Measurements from ENCODE around the gene ASB13.
"Not testable (repeated sequence)": the region's sequence is repeated elsewhere in the genome, so short reads cannot be mapped to it uniquely, and the experiment has no call there.

Gene ASB13

DNA sequence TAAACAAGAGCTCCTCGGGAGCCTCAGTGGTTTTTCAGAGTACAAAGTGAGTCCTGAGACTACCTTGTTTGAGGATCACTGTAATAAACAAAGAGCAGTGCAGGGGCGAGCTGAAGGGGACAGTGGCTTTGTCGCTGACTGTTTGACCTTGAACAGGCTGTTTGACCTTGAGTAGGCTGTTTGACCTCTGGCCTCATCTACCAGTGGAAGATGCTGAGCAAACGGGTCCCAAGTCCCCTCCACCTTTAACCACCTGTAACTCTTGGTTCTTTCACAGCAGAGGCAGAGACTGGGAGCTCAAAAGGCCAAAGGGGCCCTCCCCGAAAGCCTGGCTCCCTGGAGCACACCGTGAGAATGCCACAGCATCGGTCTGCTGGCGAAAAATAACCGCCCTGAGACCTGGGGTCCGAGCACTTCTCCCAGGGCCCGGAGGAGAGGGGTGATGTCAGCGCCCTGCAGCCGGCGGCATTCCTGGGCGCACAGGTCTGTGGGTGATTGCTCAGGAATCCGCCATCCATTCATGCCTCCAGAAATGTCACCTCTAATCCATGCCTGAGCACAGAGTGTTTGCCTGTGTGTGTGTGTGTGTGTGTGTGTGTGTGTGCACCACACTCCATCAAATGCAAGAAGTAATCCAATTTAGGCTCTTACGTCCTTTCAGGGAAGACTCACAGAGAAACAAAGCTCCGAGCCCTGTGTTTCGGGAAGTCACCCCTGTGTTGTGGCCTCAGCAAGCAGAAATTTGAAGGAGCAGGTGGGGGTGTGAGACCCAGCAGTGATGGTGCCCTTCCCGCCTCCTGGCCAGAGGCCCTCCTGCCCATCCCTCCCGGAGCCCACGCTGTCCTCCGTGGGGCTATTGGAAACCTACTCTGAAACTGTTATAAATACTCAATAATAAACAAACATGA lies 66.5 kb downstream of the ASB13 start:
- in situ Hi-C loops (cut with MboI; ENCODE audit: low pct_unique_long_range_greater_than_20kb, low sequenced_read_pairs): loop anchor here (25.0 kb wide), 1 partner anchor 763 kb away; the partner anchor contains the start of gene AKR1E2
- DNase-seq: no peak

DNA sequence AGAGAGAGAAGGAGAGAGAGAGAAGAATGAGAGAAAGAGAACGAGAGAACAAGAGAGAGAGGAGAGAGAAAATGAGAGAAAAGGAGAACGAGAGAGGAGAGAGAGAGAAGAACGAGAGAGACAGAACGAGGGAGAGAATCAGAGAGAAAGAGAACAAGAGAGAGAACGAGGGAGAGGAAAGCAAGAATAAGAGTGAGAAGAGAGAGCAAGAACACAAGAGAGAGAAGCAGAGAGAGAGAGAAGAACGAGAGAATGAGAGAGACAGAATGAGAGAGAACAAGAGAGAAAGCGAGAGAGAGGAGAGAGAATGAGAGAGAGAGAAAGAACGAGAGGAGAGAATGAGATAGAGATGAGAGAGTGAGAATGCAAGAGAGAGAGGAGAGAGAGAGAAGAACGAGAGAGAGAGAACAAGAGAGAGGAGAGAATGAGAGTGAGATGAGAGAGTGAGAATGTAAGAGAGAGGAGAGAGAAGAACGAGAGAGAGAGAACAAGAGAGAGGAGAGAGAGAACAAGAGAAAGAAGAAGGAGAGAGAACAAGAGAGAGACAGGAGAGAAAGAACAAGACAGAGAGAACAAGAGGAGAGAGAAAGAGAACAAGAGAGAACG lies 68.2 kb downstream of the ASB13 start:
- in situ Hi-C loops (cut with MboI; ENCODE audit: low pct_unique_long_range_greater_than_20kb, low sequenced_read_pairs): no loop called here
- no peak for DNase-seq

DNA sequence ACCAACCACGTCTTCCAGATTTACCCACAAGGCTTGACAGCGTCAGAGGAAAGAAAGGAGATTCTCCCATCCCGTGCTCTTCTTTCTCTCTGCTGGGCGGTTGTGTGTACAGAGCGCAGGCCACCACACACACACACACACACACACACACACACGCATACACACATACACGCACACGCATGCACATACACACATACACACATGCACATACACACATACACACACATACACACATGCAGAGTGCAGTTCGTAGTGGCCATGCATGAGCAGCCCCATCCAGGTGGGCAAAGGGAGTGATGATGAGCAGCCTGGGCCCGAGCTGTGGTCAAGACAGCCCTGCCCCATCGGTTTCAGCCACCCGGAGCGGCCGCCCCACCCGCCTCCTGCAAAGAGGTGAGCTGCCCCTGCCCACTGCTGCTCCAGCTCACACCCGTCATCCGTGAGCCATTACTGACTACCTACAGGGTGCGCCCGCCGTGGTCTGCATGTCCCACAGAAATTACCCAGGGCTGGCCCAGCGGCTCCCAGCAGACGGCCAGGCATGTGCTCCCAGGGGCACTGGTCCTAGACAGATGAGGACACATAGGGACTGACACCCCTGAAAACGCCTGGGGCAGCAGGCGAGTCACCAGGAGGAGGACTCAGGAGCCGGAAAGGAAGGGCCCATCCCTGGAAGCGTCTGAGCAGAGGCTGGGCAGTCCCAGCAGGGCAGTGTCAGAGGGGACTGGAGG lies 69.6 kb downstream of the ASB13 start:
- in situ Hi-C loops (cut with MboI; ENCODE audit: low pct_unique_long_range_greater_than_20kb, low sequenced_read_pairs): no loop called here
- no peak for DNase-seq

DNA sequence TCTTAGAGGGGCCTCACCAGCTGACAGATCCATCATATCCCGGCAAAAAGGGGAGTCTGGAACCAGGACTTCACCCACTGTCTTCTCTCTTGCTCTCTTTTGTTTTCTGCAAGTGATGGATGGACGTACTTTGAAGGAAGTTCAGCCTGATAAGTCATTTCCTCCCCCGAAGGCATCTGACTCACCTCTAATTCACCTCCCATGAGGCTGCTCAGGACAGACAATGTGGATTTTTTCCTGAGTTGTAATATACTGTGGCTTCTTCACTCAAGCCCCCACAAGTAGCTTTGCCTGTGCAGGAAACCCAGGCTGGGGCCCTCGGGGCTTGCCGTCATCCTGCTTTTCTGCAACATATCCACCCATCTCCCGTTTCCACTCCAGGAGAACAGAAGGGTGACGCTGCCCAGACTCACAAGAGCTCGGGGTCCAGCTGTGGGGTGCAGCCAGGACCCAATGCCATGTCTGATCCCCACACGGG lies 70.4 kb downstream of the ASB13 start:
- no peak for DNase-seq
- in situ Hi-C loops (cut with MboI; ENCODE audit: low pct_unique_long_range_greater_than_20kb, low sequenced_read_pairs): no loop called here

DNA sequence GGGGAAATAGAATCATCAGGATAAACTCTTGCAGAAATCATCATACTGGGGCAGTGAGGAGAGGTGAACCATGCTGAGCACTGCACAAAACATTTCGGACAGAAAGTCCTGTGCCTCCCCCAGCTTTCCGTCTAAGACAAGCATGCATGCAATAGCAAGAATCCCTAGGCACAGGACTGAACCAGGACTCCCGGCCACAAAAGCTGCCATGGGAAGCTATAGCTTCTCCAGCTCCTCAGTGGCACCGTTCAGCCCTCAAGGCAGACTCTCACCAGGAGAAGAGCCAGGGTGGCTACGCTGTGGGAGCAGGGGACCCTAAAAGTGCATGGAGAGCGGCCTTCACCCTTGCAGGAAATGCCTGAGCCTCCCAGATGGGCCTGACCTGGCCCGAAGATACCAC lies 70.8 kb downstream of the ASB13 start:
- in situ Hi-C loops (cut with MboI; ENCODE audit: low pct_unique_long_range_greater_than_20kb, low sequenced_read_pairs): no loop called here
- no peak for DNase-seq

DNA sequence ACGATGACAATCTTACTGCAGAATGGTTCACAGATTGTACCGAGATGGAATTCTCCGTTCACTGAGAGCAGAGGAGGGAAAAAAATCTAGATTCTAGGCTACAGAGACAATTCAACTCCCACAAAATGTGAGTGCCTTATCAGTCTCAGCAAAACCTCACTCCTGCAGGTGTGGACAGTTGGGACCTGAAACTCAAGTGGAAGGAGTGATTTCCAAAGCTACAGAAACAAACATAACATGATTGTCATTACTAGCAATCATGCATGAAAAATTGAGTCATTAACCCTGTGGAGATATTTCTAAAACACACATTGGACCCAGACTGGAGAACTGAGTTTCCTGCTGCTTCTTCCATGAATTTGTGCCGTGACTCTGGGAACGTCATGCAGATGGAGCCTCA lies 71.3 kb downstream of the ASB13 start:
- in situ Hi-C loops (cut with MboI; ENCODE audit: low pct_unique_long_range_greater_than_20kb, low sequenced_read_pairs): no loop called here
- DNase-seq: no peak

DNA sequence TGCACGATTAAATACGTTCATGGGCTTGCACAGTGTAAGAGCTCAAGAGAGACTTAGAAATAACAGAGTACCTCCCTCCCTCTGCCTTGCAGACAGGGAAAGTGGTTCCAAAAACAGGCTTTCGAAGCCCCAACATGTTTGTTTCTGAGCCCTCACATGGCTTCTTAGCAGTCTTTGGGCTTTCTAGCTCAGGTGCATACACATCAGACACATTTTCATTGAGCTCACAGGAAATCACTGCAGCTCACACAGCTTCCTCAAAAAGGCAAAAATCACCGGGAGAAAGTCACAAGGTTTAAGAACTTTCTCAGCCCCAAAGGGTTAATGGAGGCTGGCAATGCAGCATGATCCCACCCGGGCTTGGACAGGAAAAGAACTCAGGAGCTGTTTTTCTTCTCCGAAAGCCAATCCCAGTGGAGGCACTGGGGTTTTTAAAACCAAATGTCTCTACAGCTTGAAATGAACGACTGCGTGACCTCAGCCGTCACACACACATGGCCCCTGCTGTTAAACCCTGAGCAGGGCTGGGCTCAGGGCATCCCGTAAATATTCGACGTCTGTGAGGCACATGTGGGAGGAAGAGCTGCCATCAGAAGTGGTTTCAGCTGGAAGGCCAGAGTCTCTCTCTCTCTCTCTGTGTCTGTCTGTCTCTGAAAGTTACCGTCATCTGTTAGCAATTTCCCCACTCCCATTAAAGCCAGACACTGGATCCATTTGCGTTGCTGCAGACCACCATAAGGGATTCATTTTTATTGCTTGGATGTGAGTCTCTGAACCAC lies 71.9 kb downstream of the ASB13 start:
- in situ Hi-C loops (cut with MboI; ENCODE audit: low pct_unique_long_range_greater_than_20kb, low sequenced_read_pairs): no loop called here
- DNase-seq: no peak

DNA sequence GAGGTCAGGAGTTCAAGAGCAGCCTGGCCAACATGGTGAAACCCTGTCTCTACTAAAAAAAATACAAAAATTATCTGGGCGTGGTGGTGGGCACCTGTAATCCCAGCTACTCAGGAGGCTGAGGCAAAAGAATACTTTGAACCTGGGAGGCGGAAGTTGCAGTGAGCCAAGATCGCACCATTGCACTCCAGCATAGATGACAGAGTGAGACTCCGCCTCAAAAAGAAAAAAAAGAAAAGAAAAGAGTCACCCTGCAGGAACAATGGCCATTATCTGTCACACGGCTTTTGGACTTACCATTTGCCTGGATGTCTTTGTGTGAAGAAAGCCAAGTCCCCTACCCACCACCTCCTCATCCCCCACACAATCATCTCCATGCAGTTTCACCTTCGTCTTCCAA lies 73.0 kb downstream of the ASB13 start:
- DNase-seq; in situ Hi-C loops (cut with MboI; ENCODE audit: low pct_unique_long_range_greater_than_20kb, low sequenced_read_pairs): not testable (repeated sequence)

DNA sequence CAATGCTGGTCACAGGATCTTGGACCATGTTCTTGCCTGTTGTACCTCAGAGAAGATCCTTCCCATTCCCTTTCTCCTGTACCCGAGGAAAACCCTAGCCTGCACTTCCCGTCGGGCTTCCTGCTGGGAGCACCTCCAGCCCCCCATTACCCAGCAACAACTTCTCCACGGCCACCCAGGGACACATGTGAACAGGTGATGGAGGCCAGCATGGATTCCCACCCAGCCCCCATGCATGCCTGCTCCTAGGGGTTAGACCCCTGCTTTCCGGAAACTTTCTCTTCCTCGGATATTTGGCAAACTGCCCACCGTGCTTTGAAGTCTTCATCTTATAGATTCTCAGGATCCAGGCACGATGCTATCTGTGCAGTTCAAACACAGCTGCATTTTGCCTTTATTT lies 74.3 kb downstream of the ASB13 start:
- in situ Hi-C loops (cut with MboI; ENCODE audit: low pct_unique_long_range_greater_than_20kb, low sequenced_read_pairs): no loop called here
- DNase-seq: no peak

DNA sequence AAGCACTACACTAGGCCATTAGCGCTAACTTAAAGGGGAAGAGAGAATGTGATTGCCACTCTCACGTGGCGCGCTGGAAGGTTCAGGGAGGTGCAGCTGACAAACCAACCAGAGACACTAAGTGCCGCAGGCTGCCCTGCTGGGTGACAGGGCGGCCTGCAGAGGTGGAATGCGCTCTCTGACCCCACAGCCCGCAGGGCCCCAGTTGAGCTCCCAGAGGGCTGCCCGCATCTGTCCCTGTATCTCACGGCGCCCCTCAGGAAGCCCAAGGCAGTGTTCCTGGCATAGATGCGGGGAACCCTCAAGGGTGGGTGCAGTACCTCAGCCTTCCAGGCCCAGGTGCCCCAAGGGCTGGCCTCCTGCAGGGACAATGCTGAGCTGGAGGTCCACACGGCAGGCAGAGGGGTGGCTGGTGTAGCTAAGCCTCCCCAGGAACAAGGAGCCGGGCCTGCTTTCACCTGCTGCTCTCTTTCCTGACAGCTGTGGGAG lies 75.0 kb downstream of the ASB13 start:
- in situ Hi-C loops (cut with MboI; ENCODE audit: low pct_unique_long_range_greater_than_20kb, low sequenced_read_pairs): no loop called here
- no peak for DNase-seq

DNA sequence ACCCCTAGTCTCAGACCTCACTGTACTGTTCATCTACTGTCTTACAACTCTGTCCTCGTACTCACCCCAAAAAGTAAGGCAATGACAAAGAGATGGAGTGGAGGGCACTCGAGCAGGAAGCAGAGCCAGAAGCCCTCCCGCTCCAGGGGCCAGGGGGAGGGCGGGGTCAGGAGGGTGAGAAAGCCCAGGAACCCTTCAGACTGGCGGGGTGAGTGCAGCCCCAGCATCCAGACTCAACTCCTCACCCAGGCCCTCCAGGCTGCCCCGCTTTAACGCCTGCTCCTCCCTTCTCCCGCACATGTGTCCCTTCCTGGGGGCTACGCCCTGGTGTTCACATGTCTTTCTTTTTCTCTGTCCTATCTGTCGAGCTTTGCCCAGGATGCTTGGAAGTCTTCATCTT lies 75.6 kb downstream of the ASB13 start:
- DNase-seq: no peak
- in situ Hi-C loops (cut with MboI; ENCODE audit: low pct_unique_long_range_greater_than_20kb, low sequenced_read_pairs): no loop called here

DNA sequence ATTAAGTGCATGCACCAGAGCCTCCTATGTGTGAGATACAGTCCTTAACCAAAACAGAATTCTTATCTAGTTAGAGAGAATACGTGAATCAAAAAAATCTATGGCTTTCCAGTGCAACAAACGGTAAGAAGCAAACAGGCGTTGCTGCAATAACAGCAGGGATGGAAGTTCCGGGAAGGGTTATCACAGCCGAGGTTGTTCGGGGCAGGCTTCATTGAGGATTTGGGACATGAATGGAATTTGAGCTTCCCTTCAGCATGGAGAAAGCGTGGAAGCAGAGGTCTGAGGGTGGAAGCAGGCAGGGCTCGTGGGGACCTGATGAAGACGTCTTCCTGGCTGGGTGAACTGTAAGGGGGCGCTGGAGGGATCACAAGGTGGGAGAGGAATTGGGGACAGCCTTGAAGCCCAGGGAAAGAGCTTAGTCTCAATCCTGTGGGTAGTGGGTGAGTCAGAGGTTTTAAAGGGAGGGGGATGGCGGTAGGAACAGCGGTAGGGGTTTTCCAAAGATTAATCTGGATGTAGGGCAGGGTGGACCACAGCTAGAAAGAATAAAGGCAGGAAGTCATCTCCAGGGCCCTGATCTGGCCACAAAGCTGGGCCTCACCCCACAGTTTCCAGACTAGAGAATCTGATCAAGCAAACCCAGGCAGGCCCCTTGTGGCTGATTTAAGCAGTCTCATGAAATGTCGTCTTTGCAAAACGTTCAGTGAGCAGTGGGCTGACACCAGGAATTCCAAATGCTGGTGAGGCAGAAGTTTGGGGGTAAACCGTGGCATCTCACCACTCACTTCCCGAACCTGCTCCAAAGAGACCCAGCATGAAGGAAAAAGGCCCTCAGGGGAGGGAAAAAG lies 76.5 kb downstream of the ASB13 start:
- in situ Hi-C loops (cut with MboI; ENCODE audit: low pct_unique_long_range_greater_than_20kb, low sequenced_read_pairs): no loop called here
- DNase-seq: peak; percentile 8

DNA sequence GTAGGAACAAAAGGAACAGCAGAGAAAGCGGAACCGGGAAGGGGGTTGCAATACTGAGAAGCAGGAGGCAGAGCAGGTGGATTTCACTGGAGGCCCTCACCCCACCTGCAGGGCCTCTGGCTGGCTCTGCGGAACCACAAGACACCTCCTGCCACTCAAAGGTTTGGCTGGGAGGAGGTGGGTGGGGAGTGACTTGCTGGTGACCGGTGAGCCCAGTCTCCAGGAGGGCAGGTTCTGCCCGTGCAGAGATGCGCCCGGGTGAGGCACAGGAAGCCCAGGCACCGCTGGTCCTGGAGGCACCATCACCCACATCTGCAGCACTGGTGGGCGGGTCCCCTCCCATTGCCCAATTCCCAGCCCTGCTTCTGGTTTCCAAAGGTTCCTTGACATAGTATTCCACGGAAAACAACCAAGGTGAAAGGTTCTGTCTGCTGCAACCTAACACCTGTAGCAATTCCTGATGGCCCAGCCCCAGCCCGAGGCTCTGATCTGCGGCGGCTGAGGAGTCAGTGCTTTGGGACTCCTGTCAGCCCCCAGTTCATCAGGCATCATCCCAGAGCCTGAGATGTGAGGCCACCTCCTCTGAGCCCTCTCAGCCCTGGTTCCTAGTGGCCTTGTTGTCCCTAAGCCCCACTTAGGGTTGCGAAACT lies 77.3 kb downstream of the ASB13 start:
- in situ Hi-C loops (cut with MboI; ENCODE audit: low pct_unique_long_range_greater_than_20kb, low sequenced_read_pairs): no loop called here
- no peak for DNase-seq

Data from KBM-7 (cell line).